GM19238 (cell line): ENCODE measurements around the gene C20orf96.
"Not testable (repeated sequence)": the region's sequence is repeated elsewhere in the genome, so short reads cannot be mapped to it uniquely, and the experiment has no call there.

Experiments used
- DNase-seq: peaks from one replicate; pipeline ENCODE4 v3.0.0; 2011; ENCODE audit warnings: low spot score; ENCODE audit not compliant: insufficient read length

C20orf96 gene, protein sequence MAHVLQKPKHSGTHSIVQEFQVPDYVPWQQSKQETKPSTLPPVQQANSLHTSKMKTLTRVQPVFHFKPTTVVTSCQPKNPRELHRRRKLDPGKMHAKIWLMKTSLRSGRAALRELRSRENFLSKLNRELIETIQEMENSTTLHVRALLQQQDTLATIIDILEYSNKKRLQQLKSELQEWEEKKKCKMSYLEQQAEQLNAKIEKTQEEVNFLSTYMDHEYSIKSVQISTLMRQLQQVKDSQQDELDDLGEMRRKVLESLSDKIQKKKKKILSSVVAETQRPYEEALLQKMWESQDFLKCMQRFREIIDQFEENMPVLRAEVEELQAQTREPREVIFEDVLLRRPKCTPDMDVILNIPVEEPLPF

DNA sequence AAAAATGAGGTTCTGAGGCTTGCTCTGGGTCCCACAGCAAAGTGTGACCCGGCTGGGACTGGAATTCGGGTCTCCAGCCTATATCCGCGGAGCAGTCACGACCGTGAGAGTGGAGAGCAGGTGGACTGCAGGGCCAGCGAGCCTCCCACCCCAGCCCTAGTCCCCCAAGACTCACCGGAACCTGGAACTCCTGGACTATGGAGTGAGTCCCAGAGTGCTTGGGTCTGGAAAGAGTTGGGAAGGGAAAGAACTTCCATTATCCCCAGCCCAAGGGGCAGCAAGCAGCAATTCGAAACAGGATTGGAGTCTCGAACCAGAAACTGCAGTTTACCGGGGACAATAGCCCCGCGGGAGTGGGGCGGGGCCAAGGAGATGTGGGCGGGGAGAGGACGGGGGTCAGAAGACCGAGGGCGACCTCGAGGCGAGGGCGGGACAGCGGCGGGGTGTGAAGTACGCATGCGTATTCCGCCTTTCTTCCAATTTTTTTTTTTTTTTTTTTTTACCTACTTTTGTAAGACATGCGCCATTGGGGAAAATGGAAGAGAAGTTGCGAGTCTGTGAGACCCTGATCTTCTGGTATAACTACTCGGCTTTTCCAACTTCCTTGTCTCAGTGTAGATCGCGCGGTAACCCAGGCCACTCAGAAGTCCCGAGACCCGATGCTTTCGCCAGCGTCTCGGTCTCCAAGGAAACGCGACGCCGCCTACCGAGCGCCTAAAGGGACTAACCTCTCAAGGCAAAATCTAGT, at the start of gene C20orf96:
TSS of gene C20orf96 (minus strand) at position 667 of the 748 bp plus-strand sequence. CDS start at position 527, 140 bp downstream.
- DNase-seq: peak; percentile 95

- not testable (repeated sequence) for DNase-seq
These were observed 45.5 kb upstream of the C20orf96 start for GRCh38 chr20:336040-336439.

DNA sequence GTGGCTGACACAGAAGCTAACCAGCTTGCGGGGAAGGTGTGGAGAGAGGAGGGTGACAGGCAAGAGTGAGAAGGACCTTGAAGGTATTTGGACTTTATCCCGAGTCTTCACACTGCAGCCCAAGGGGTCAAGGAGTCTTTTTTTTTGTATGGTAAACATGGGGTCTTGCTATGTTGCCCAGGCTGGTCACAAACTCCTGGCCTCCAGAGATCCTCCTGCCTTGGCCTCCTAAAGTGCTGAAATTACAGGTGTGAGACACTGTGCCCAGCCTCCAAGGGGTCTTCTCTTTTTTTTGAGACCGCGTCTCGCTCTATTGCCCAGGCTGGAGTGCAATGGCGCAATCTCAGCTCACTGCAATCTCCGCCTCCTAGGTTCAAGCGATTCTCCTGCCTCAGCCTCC, 44.0 kb upstream of the C20orf96 start:
- DNase-seq: no peak

DNA sequence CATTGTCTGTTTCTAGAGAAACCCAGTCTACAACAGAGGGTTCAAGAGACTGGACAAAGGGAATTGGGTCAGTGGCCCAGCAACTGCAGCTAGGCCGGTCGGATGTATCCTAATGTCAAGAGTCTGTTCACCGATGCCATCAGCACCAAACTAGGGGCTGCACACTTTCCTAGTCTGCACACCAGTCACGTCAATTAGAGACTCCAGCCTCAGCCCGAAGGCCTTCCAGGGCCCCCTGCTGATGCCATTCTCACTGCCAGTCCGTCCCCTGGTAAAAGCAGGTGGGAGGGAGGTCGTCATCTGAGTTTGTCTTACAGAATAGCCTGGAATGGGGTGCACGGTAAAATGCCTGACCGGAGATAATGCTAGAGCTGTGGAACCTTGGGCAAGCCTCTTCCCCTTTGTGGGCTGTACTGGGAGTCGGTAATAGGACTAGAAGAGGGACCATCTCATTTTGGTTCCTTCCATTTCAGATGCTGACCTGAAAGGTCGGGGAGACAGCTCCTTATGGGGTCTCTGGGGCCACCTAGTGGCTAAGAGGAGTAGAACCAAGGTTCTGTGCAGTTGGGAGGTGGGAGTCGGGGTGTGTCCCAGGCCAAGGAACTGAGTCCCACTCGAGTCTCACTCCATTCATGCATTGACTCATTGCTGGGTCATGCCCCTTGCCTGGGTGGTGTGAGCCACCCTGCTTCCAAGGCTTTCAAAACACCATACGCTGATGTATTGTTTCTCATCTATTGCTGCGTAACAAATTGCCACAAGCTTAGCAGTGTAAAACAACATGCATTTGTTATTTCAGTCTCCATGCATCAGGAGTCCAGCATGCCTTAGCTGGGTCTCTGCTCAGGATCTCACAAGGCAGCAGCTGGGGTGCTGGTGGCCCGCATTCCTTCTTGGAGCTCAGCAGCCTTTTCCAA, 39.9 kb upstream of the C20orf96 start:
- DNase-seq: peak; percentile 63

GRCh38 chr20:329851-330232, 39.3 kb upstream of the C20orf96 start:
- DNase-seq: no peak

GRCh38 chr20:328975-329695, 38.6 kb upstream of the C20orf96 start:
- DNase-seq: no peak

DNA sequence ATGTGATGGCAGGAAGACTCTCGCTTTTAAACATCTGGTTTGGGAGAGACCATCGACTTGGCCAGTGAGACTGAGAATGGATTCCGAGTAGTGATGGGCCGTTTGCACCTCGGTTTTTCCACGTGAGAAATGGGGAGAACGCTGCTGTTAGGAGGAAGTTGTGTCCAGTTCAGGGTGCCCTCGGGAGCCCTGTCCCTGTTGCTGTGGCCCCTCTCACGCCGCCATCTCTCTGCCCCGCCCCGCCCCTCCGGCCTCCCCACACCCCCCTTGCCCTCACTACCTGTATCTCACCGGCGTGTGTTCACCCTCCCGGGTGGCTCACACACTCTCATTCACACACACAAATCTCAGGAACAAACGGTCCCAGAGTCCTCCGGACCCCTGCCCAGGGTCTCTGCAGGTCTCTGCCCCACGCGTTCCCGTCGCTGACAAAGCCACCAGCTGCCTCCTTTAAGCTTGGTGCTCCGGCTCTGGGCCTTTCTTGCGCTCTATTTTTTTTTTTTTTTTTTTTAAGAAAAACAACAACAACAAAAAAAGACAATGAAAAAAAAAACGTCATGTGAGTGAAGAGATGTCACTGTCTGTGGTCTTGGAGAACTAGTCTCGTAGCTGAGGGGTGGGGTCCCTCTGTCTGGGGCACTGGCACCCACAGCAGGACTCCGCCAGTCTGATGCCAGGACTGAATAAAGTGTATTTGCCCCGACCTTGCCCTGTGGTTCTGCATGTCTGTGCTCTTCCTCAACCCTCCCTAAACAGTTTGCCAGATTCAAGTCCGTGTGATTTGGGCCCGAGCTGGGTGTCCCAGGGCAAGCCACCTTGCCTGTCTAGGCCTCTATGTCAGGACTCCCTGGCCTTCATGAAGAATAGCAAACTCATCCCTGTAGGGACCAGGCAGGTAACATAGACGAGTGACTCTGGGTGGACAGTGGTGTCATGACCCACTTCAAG, 37.8 kb upstream of the C20orf96 start:
- DNase-seq: no peak

DNA sequence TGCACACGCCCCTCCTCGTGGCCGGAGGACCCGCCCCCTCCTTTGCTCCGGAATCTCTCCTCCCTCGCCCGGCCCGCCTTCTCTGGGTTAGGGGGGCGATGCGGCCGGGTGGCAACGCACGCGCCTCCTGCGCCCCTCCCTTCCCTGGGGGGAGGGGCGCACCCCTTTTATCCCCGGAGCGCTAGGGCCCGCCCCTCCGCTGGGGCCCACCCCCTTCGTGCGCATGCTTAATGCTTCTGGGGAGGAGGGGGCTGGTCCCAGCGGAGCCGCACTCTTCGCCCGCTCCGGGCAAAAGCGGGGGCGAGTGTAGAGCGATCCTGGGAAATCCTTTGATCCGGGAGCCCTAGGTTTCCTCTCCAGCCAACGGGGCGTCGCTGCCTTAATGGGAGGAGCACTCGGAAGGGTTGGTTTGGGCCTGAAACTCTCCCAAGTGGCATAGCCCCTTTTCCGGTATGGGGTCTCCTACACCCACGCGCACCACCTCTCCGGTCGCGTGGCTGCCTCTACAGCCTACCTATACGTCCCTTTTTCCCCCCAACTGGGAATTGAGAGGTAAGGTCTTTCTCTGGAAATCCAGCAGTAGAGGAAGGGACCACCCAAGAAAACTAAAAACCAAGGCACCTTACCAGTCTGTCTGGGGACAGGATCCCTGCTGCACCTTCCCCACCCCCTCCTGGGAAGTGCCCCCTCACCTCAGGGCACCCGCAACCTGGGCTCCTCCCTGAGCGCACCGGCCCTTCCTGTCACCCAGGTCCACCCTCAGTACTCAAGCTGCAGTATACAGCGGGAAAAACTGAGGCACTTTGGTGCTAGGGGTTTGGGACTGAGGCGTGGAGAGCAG, 36.9 kb upstream of the C20orf96 start:
- peak; percentile 58 for DNase-seq

- DNase-seq: no peak
These were observed 36.2 kb upstream of the C20orf96 start for GRCh38 chr20:326645-327185.

DNA sequence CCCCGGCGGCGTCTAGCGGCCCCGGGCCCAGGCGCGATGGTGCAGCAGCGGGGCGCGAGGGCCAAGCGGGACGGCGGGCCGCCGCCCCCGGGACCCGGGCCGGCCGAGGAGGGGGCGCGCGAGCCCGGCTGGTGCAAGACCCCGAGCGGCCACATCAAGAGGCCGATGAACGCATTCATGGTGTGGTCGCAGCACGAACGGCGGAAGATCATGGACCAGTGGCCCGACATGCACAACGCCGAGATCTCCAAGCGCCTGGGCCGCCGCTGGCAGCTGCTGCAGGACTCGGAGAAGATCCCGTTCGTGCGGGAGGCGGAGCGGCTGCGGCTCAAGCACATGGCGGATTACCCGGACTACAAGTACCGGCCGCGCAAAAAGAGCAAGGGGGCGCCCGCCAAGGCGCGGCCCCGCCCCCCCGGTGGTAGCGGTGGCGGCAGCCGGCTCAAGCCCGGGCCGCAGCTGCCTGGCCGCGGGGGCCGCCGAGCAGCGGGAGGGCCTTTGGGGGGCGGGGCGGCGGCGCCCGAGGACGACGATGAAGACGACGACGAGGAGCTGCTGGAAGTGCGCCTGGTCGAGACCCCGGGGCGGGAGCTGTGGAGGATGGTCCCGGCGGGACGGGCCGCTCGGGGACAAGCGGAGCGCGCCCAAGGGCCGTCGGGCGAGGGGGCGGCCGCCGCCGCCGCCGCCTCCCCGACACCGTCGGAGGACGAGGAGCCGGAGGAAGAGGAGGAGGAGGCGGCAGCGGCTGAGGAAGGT, 35.5 kb upstream of the C20orf96 start:
- peak; percentile 29 for DNase-seq

DNA sequence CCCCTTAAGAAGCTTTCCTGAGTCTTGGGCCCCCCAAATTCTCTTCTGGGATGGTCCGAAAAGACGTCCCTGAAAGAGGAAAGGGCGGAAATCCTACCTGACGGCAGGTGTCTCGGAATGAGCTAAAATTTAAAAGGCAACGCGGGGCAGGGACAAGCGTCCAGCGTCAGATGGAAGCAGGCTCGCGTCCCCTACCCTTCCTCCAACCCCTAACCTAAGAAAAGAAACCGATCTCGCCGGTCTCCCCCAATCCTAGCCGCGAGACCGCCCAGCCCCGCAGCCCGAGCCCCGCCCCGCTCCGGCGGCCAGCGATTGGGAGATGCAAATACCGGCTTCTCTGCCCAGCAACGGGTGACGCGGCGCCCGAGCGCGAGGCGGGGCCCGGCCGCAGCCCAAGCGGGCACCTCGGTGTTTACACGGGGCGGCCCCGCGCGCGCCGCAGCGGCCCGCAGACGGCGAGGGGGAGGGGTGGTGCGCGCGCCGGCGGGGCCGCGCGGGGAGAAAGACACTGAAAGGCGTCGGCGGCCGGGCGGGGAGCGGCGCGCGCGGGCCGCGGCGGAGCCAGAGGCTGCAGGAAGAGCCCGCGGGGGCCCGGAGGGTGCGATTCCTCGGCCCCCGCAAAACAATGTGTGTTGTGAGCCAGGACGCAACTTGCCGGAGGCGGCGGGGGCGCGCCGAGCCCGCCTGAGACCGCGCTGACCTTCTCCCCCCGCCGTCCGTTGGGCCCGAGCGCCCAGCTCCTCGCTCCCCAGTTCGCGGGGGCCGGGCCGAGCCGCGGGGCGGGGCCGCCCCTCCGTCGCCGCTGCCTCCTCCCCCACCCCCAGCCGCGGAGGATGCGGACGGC, 34.7 kb upstream of the C20orf96 start, which contains the start of gene SOX12:
TSS of gene SOX12 (plus strand) at position 508 of the 844 bp plus-strand sequence. CDS start 373 bp downstream, outside the sequence.
- DNase-seq: peak; percentile 94

DNA sequence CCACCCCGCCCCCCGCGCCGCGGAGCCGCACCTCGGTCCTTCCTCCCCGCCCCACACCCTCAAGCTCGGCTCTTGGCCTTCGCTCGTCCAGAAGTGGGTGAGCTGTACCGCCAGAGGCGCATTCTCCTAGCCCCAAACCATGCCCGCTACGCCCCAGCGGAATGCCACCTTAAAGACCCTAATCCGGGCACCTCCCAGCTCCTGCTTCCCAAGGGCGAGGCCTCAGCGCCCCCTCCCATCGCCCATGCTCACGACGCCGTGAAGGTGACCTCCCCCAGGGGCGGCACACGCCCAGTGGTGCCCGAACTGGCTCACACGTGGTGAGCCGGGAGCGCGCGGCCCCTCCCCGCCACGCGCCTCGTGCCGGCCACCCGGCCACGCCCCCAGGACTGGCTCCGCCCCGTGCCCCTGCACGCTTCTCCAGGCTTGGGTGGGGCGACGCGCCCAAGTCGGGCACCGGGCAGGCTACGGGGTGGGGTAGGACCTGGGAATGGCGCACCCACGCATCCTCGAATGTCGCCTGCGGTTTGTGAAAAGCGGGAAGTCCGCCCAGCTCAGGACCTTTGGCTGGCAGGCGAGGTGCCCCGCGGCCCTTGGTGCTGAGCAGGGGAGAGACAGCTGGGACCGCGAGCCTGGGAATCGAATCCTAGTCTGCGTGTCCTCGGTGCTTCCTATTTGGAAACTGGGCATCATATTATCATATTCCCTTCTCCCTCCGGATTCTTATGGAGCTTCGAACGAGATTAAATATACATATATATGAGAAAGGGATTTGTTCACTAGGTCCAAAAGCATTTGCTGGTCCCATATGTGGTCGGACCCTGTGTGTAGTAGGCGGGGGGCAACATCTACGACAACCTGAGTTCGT, 33.9 kb upstream of the C20orf96 start:
- DNase-seq: peak; percentile 85

GRCh38 chr20:316316-317068, 25.9 kb upstream of the C20orf96 start:
- no peak for DNase-seq

DNA sequence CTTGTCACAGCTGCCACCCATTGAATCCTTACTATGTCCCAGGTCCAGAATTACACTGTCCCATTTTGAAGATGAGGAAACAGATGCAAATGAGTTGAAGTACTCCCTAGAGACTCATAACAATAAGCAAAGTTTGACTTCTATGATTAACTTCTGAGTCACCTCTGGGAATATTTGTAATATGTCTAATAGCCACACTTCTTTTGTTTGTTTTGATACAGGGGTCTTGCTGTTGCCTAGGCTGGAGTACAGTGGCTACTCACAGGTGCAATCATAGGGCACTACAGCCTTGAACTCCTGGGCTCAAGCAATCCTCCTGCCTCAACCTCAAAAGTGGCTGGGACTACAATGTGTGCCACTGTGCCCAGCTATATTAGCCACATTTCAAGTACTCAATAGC, 23.4 kb upstream of the C20orf96 start:
- no peak for DNase-seq

DNA sequence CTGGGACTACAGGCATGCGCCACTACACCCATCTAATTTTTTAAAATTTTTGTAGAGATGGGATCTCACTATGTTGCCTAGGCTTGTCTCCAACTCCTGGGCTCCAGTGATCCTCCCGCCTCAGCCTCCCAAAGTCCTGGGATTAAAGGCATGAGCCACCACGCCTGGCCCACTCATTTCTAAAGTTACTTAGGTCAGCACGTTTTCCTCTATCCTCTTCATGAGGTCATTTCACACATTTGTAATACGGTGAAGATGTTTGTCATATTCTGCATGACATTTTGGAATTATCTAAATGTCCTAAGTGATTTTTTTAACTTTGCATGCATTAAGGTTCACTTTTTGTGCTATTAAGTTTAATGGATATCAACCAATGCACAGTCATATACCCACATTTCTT, 22.9 kb upstream of the C20orf96 start:
- DNase-seq: no peak
